Kidney glomerular epithelial cell (primary cell): ENCODE measurements around the gene CELA2B.
"Not testable (repeated sequence)": the region's sequence is repeated elsewhere in the genome, so short reads cannot be mapped to it uniquely, and the experiment has no call there.

ENCODE experiments used
- DNase-seq: peaks from one replicate; lab custom pipeline; 2025; lab: John Stamatoyannopoulos, UW

Gene CELA2B

DNA sequence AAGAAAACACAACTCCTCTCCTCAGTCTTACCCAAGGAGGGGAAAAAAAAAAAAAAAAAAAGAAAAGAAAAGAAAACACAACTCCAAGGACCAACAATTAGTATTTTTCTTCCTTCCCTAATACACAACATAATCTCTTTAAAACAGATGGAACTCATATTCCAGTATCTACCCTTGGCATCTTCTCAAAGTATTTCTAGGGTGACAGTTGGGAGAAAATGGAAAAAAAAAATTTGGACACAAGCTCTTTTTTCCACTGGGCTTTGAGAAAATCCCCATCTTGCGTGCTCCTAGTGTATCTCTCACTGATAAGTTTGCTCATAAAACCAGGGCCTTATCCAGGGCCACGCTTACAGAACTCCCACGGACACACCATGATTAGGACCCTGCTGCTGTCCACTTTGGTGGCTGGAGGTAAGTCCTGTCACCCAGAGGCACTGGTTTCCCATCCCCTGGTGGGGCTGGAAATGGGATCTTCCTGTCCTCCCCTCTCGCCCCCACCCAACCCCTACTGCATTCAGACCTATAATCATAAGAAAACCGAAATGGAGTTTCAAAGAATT lies at the start of gene CELA2B:
Gene CELA2B, plus strand, starts transcription at position 353 of the 563 bp plus-strand sequence. Its CDS starts 22 bp downstream, at position 375.
- no peak for DNase-seq

DNA sequence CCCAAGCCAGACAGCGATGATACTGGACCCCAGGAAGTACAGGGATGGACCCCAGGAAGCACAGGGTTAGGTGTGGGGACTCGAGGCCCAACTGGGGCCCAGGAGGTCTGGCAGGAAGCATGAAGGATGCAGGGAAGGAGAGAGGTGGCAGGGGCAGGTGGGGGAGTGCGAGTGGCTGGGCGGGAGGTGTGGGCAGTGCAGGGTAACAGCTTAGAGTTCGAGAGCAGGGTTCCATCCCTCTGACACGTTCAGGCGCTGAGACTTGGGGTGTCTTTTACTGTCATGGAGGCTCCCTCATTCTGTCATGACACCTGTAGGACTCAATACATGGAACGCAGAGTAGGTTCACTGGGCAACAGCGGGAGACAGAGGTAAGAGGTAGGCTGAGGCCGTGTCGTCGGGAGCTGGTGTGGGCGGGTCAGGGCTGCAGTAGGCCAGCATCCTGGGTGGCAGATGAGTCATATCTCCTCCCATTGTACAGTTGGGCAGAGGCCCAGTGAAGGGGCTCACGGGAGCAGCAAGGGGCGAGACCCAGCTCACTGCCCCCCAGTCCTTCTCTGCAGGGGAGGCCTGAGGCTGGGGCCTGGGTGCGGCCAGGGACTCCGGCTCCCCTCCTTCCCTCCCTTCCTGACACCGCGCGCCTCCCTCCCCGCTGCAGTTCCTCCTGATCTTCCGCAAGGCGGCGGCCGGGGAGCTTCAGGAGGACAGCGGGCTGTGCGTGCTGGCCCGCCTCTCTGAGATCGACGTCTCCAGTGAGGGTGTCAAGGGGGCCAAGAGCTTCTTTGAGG lies 49.2 kb upstream of the CELA2B start:
- DNase-seq, result peak; percentile 7

- DNase-seq, result no peak
These were observed 48.6 kb upstream of the CELA2B start for GRCh38 chr1:15427280-15427666.

DNA sequence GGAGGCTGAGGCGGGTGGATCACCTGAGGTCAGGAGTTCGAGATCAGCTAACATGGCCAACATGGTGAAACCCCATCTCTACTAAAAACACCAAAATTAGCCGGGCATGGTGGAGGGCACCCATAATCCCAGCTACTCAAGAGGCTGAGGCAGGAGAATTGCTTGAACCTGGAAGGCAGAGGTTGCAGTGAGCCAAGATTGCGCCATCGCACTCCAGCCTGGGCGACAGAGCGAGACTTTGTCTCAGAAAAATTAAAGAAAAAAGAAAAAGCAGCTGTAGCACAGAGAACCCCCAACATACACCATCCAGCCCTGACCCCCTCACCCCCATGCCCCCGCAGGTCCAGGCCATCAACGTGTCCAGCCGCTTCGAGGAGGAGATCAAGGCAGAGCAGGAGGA lies 47.7 kb upstream of the CELA2B start:
- not testable (repeated sequence) for DNase-seq

DNA sequence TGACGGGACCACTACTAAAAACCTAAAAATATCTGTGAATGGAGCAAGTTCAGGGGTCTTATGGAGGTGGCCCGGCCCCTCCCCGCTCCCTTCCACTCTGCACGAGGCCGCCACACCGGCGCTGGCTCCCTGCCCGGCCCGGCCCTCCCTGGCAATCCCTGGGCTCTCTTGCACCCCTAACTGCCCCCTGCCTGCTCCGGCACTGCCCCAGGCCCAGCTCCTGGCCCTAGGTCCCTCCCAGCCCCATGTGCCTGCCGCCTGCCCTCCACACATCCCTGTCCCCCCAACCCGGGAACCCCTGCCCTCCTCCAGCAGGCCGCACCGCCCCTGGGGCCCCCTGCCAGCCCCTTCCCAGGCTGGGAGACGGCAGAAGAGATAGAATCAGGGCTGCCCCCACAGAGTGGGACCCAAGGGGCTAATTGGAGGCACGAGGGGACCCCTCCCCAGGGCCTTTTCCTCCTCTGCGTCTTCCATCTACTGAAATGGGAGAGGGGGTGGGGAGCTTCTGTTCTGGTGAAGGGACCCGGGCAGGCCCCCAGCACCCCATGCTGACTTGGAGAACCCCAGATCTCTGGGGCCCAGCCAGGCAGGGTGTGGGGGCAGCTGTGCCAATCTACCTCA lies 47.0 kb upstream of the CELA2B start:
- no peak for DNase-seq

DNA sequence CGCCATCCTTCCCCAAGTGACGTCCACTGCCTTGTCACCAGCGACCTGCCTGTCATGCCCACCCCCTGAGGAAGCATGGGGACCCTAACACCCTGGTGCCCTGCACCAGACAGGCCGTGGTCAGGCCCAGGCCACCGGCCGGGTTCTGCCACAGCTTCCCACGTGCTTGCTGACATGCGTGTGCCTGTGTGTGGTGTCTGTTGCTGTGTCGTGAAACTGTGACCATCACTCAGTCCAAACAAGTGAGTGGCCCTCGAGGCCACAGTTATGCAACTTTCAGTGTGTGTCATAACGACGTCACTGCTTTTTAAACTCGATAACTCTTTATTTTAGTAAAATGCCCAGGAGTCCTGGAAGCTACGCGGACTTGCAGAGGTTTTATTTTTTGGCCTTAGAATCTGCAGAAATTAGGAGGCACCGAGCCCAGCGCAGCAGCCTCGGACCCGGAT lies 46.2 kb upstream of the CELA2B start:
- no peak for DNase-seq

- peak; percentile 6 for DNase-seq
These were observed 44.9 kb upstream of the CELA2B start for GRCh38 chr1:15430787-15431570.

DNA sequence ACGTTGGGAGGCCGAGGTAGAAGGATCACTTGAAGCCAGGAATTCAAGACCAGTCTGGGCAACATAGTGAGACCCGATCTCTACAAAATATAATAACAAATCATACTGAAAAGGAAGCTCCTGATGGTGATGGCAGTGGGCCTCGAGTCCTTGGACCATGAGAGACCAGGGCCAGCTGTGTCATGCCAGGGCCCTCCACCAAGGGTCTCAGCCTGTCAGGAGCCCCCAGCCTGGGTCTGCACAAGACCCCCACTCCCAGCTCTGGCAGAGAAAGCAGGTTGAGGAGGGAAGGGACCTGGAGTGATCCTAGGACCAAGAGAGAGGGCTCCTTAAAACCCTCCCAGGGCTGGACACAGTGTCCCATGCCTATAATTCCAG lies 44.3 kb upstream of the CELA2B start:
- DNase-seq, result no peak

DNA sequence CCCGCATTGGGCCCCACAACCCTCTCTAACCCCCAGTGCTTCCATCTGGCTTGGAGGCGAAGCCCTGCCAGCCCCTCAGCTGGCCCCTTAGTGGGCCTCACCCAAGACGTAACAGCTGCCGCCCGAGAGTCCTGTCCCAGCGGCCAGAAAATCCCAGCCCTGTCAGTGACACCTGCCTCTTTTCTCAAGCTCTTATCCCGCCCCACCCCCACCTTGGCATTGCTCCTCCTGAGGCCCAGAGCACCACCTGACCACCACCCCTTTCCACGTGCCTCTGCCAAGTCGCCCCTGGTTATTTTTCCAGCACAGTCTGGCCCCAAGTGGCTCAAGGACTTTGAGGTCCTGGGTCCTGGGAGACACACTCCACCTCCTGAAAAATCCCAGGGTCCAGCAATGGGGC lies 43.6 kb upstream of the CELA2B start:
- DNase-seq, result no peak

DNA sequence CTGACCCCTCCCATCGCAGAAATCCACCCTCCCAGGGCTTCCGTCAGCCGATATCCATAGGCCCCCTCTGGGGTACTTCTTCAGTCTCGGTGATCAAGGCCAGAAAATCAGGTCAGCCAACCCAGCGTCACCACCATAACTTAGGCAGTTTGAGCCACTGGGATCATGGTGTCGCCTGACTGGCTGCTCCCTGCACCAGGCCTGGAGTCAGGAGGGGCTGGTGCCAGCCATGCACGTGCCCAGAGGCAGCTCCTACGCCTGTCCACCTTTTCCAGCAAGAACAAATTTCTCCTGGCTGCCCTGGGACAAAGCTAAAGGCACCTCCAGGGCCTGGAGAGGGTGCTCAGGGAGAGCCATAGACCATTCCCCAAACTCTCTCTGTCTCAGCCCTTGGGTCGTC lies 42.4 kb upstream of the CELA2B start:
- no peak for DNase-seq

DNA sequence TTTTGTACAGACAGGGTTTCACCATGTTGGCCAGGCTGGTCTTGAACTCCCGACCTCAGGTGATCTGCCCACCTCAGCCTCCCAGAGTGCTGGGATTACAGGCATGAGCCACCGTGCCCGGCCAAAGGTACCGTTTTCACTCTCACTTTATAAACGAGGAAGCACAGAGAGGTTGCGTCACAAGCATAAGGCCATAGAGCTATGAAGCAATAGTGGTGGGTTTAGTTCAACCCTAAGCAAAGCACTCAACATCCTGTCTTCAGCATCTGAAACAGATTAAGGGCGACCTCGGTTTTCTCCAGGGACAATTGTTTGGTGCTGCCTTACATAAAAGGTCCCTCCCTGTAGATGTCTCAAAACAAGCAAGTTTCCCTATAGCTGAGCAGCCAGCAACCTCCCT lies 41.2 kb upstream of the CELA2B start:
- not testable (repeated sequence) for DNase-seq

DNA sequence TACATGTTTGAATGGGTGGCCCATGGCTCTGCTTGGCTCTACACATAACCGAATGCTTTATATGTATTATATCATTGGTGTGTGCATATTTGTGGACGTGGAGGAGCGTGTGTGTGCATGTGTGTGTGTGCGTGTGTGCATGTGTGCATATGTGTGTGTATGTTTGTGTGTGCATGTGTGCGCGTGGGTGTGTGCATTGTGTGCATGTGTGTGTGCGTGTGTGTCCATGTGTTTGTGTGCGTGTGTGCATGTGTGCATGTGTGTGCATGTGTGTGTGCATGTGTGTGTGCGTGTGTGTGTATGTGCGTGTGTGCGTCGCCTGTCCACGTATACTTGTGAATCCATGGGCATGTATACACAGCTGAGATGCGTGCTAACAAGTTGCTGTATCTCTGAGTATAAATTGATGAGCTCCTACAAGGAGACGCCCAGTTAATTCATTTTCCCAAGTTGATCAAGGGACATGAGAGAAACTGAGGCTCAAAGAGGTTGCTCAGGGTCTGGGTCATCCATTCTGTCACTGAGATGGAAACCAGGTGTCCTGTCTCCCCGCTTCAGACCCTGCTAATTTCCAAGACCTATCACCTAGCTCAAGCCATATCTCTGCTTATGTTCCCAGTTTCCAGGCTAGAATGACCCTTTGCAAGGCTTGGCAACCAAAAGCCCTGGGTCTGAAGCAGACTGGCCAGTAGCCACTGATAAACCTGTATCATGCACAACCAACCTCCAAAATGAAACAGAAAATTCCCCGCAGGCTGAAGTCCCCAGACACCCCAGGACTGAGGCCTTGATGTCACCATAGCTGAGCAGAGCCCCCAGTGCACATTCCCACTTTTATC lies 40.4 kb upstream of the CELA2B start:
- no peak for DNase-seq

- DNase-seq, result no peak
These were observed 38.9 kb upstream of the CELA2B start for GRCh38 chr1:15436881-15437442.

DNA sequence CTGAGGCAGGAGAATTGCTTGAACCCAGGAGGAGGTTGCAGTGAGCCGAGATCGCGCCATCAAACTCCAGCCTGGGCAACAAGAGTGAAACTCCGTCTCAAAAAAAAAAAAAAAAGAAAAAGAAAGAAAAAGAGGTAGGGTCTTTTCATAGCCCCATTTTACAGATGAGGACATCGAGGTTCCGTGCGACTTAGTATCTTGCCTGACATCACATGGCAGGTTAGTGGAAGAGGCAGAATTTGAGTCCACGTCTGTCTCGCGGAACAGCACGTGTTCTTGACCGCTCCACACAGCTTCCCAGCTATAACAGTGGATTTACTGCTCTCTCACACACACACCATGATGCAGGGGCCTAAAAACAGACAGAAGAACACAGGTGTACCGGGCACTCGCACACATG lies 36.6 kb upstream of the CELA2B start:
- DNase-seq, result no peak

DNA sequence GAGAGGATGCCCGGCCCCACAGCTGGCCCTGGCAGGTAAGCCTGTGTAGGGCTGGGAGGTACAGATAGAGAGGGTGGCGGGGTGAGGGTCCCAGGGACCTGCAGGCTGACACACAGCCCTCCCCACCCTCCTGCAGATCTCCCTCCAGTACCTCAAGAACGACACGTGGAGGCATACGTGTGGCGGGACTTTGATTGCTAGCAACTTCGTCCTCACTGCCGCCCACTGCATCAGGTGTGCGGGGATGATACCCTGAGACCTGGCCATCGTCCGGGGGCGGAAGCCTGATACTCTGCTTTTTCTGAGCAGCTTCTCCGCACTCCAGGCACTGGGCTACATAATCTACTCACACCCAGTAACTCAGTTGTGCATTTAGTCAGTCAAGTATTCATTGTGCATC lies 35.5 kb upstream of the CELA2B start:
- no peak for DNase-seq

- no peak for DNase-seq
These were observed 34.7 kb upstream of the CELA2B start for GRCh38 chr1:15441247-15441646.

DNA sequence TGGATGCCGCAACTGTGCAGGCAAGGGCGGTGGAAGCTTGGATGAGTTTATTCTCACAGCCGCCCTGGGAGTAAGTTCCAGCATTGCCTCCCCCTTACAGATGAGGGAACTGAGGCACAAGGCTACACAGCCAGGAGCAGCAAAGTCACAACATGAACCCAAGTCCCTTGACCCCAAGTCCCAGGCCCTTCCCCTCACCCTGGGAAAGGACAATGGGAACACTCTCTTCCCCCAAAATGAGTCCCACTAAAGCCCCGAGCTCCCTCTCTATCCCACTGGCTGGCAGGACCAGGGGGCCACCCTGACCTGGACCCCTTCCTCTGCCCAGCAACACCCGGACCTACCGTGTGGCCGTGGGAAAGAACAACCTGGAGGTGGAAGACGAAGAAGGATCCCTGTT lies 33.8 kb upstream of the CELA2B start:
- DNase-seq, result no peak

GRCh38 chr1:15442759-15443158 lies 33.1 kb upstream of the CELA2B start:
- no peak for DNase-seq

DNA sequence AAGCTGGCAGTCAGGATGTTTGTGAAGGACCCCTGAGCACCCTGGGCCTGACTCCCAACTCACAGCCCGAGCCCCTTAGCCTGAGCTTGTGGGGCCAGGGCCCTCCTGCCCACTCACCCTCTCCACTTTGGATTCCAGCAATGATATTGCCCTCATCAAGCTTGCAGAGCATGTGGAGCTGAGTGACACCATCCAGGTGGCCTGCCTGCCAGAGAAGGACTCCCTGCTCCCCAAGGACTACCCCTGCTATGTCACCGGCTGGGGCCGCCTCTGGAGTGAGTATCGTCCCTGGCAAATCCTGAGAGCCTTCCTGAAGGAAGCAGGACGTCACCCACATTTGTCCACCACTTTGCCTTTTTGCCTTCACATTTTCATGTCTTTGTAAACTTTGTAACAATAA lies 32.6 kb upstream of the CELA2B start:
- DNase-seq, result no peak

DNA sequence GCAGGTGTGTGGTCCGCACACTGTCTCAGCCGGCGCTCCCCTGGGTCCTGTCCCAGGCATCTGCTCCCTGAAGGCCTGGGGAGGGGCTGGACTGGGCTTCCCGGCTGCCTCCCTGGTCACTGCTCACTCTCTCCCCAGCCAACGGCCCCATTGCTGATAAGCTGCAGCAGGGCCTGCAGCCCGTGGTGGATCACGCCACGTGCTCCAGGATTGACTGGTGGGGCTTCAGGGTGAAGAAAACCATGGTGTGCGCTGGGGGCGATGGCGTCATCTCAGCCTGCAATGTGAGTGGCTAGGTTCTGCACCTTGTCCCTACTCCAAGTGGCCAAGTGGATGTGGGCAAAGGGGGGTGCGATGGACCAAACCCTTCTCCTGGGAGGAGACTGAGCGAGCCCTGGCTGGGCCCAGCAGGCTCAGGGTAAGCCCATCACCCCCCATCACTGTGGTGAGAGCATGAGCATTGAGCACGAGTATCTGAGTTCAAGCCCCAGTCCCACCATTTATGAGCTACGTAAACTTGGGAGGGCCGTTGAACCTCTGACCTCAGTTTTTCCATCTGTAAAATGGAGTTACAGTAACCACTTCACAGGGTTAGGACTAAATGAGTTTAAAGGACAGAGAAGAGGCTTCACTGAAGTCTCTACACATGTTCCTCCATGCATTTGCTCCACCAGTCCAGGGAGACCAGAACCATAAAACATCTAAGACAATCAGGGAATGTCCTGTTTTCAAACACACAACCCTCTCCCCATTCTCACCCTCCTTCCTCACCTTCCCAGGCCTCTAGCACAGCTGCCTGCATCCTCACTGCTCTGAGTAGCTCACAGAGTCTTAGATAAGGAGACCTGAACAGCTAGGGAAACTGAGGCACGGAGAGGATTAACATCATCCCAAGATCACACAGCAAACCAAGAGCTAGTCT lies 31.2 kb upstream of the CELA2B start:
- DNase-seq, result no peak
